HCT116 (cell line): Measurements from ENCODE around the gene HNRNPA1. TPM values are rescaled to one million over a fixed set of nuclear protein-coding genes. Genes with fewer than 3 reads are reported as not detected.
A peak's percentile ranks its signal among the peaks of the same experiment; 100 is the strongest.
"Not testable (repeated sequence)": the region's sequence is repeated elsewhere in the genome, so short reads cannot be mapped to it uniquely, and the experiment has no call there.

Experiments used
- ATAC-seq: fragments of 200-7000 bp; cut with Tn5 transposase; 2 replicates; pipeline ENCODE4 v1.9.1; 2020; ENCODE audit warnings: mild to moderate bottlenecking, moderate library complexity
- Bru-seq: library from RNA; stranded (reverse); fragments of 400-500 nt; gene quantifications from one replicate; lab custom pipeline; 2021; lab: Mats Ljungman, UMichigan
- BruChase-seq, 2 experiments: library from RNA; stranded (reverse); fragments of 400-500 nt; gene quantifications; one replicate each; lab custom pipeline; 2021; lab: Mats Ljungman, UMichigan
- BruUV-seq: library from RNA; stranded (reverse); fragments of 400-500 nt; replicated peaks from 2 replicates; lab custom pipeline; 2021; lab: Mats Ljungman, UMichigan
- CTCF ChIA-PET: fragments of 300-600 bp; sonication (Branson Sonifier 250); formaldehyde crosslinking; loops from one replicate; lab custom pipeline; 2021; ENCODE audit warnings: antibody characterized with exemption; lab: Charles Lee
- POLR2A ChIA-PET: fragments of 300-600, 350-600 bp; sonication (Branson Sonifier 250); formaldehyde crosslinking; loops from one replicate; lab custom pipeline; 2021; ENCODE audit warnings: antibody characterized with exemption; lab: Charles Lee
- RAD21 ChIA-PET, 2 experiments: fragments of 300-600 bp; sonication (Branson Sonifier 250); formaldehyde crosslinking; loops; one replicate each; lab custom pipeline; 2023; ENCODE audit warnings: low total read pairs in 2 of 2; ENCODE audit not compliant: uncharacterized antibody in 2 of 2, unreplicated experiment in 2 of 2, low non-redundant PET in 1 of 2; lab: Charles Lee
- DNase-seq: peaks from one replicate; pipeline ENCODE4 v3.0.0-alpha.2; 2010; ENCODE audit warnings: low read depth, low spot score
- H2AFZ ChIP-seq: fragments of 200-600 bp; shearing (Covaris generic), sonication (generic); 2 replicates; pipeline ENCODE4 v1.6.1; 2017; ENCODE audit warnings: low read depth, mixed run types, mixed read lengths, antibody characterized with exemption, low read length; ENCODE audit not compliant: poor library complexity, severe bottlenecking
- H3K27ac ChIP-seq: 2 replicates; pipeline ENCODE4 v1.5.1; 2012; ENCODE audit warnings: low read depth, low read length
- H3K27me3 ChIP-seq: fragments of 200-600 bp; sonication (generic); 2 replicates; pipeline ENCODE4 v1.6.1; 2016; ENCODE audit warnings: mixed run types, low read length, mixed read lengths; ENCODE audit not compliant: insufficient read depth
- H3K36me3 ChIP-seq, 2 experiments: fragments of 200-500 bp in 1 of 2; fragments of 200-600 bp in 1 of 2; sonication (Bioruptor generic) in 1 of 2; sonication (generic) in 1 of 2; 2 replicates each; pipeline versions ENCODE4 v1.5.1 to v1.6.1; 2014 to 2016; ENCODE audit warnings: low read length in 2 of 2, inconsistent platforms in 1 of 2, mixed read lengths in 1 of 2, mixed run types in 1 of 2; ENCODE audit not compliant: insufficient read depth in 2 of 2, control insufficient read depth in 1 of 2
- H3K4me1 ChIP-seq, 2 experiments: fragments of 200-600 bp in 1 of 2; sonication (generic) in 1 of 2; 2 replicates each; pipeline versions ENCODE4 v1.5.1 to v1.6.1; 2012 to 2017; ENCODE audit warnings: low read length in 2 of 2, inconsistent platforms in 1 of 2, mild to moderate bottlenecking in 1 of 2, mixed read lengths in 1 of 2, mixed run types in 1 of 2, moderate library complexity in 1 of 2; ENCODE audit not compliant: insufficient read depth in 2 of 2, control insufficient read depth in 1 of 2
- H3K4me2 ChIP-seq: fragments of 200-600 bp; sonication (generic); 2 replicates; pipeline ENCODE4 v1.6.1; 2017; ENCODE audit warnings: mixed run types, low read length, mixed read lengths
- H3K4me3 ChIP-seq, 2 experiments: fragments of 200-600 bp in 1 of 2; sonication (generic) in 1 of 2; replicated peaks in 1 of 2; 2 replicates each; pipeline ENCODE4 v1.5.1; 2011 to 2016; ENCODE audit warnings: low read length in 2 of 2, control low read depth in 1 of 2, low read depth in 1 of 2, mild to moderate bottlenecking in 1 of 2, mixed read lengths in 1 of 2, mixed run types in 1 of 2
- H3K79me2 ChIP-seq: fragments of 200-600 bp; sonication (generic); 2 replicates; pipeline ENCODE4 v1.6.1; 2017; ENCODE audit warnings: mild to moderate bottlenecking, mixed run types, low read length, moderate library complexity, mixed read lengths; ENCODE audit not compliant: insufficient read depth
- H3K9ac ChIP-seq: fragments of 200-600 bp; sonication (generic); 2 replicates; pipeline ENCODE4 v1.6.1; 2016; ENCODE audit warnings: low read length, mixed read lengths
- H3K9me2 ChIP-seq: fragments of 200-600 bp; sonication (generic), shearing (Covaris generic); 2 replicates; pipeline ENCODE4 v1.6.1; 2017; ENCODE audit warnings: mixed run types, mild to moderate bottlenecking, moderate library complexity; ENCODE audit not compliant: insufficient read depth
- H3K9me3 ChIP-seq, 2 experiments: fragments of 200-500 bp in 1 of 2; fragments of 200-600 bp in 1 of 2; sonication (Bioruptor generic) in 1 of 2; sonication (generic) in 1 of 2; 2 replicates each; pipeline ENCODE4 v1.6.1; 2014 to 2017; ENCODE audit warnings: low read length in 2 of 2, mixed read lengths in 2 of 2, inconsistent platforms in 1 of 2, low read depth in 1 of 2, mild to moderate bottlenecking in 1 of 2, mixed run types in 1 of 2, moderate library complexity in 1 of 2; ENCODE audit not compliant: control insufficient read depth in 1 of 2, insufficient read depth in 1 of 2
- H4K20me1 ChIP-seq: fragments of 200-600 bp; sonication (generic), shearing (Covaris generic); 2 replicates; pipeline ENCODE4 v1.6.1; 2017; ENCODE audit warnings: mixed run types, mild to moderate bottlenecking, moderate library complexity; ENCODE audit not compliant: insufficient read depth
- CEBPB ChIP-seq: IDR thresholded peaks from 2 replicates; pipeline ENCODE4 v1.6.1; 2012; ENCODE audit warnings: low read depth
- POLR2A ChIP-seq: IDR thresholded peaks from 2 replicates; pipeline ENCODE4 v1.7.0; 2011; ENCODE audit warnings: borderline replicate concordance; ENCODE audit not compliant: insufficient read depth, insufficient read length; ENCODE audit errors: extremely low read depth
- POLR2AphosphoS5 ChIP-seq: IDR thresholded peaks from 2 replicates; pipeline ENCODE4 v1.6.1; 2011; ENCODE audit warnings: mild to moderate bottlenecking, low read depth, low read length, moderate library complexity
- TCF7L2 ChIP-seq: IDR thresholded peaks from 2 replicates; pipeline ENCODE4 v1.7.0; 2011; ENCODE audit warnings: borderline replicate concordance, inconsistent platforms; ENCODE audit not compliant: insufficient read depth, insufficient read length; ENCODE audit errors: extremely low read depth
- YY1 ChIP-seq: IDR thresholded peaks from 2 replicates; pipeline ENCODE4 v1.6.1; 2011; ENCODE audit warnings: low read length, low read depth, moderate library complexity, mild to moderate bottlenecking; ENCODE audit not compliant: insufficient replicate concordance; ENCODE audit errors: extremely low read depth
- ZFX ChIP-seq: fragments of 450-650 bp; IDR thresholded peaks from 2 replicates; pipeline ENCODE4 v1.6.1; 2017
- ZNF274 ChIP-seq: fragments of 200-500 bp; sonication (Bioruptor generic); IDR thresholded peaks from 2 replicates; pipeline ENCODE4 v1.6.1; 2014; ENCODE audit warnings: mild to moderate bottlenecking, low read depth, low read length, inconsistent platforms
- intact Hi-C: fragments of 100-400 bp; cut with micrococcal nuclease; formaldehyde crosslinking; loops from 2 replicates; pipeline ENCODE4 v1.10.0; 2022
- long read RNA-seq: library from polyadenylated mRNA; unstranded; transcript quantifications from one replicate; pipeline ENCODE4 v2.0.0, GENCODE V29; 2021; ENCODE audit not compliant: unreplicated experiment
- polyA plus RNA-seq: library from polyadenylated mRNA; unstranded; fragments of >200 nt; gene quantifications from 2 replicates; pipeline ENCODE4 v1.2.1, GENCODE V29; 2012; ENCODE audit warnings: missing spikeins
- total RNA-seq: library from RNA; stranded (reverse); gene quantifications from one replicate; pipeline ENCODE4 v1.2.1, GENCODE V29; 2021; ENCODE audit not compliant: unreplicated experiment

The HNRNPA1 gene
- total RNA-seq (1,878 TPM), Bru-seq, nascent RNA (percentile 100 among the genes with signal in this experiment), BruChase-seq, experiment 1, labeled RNA remaining after a 6-hour chase (percentile 100 among the genes with signal in this experiment), BruChase-seq, experiment 2, labeled RNA remaining after a 2-hour chase (percentile 100 among the genes with signal in this experiment)
- 1,517 and 1,973 TPM in 2 replicates for polyA plus RNA-seq
- long read RNA-seq, full-length matches to known transcripts, result 2,221 of 2,394 reads
- long read RNA-seq, partial matches to known transcripts, result 79 of 2,394 reads
- long read RNA-seq, other reads (novel, unspliced or antisense), result 94 of 2,394 reads

- Histone ChIP-seq H3K36me3 (peaks cover 30 to 56% of the 10 kb centered on the region in 2 experiments), H2AFZ (no peak within 1 kb of the TSS), H3K4me1 (peaks cover 15 to 50% of the 10 kb centered on the region in 2 experiments), H3K27me3 (no peaks in the 10 kb centered on the region), H3K9me3 (no peaks in the 10 kb centered on the region), H3K79me2 (peaks cover 86% of the 10 kb centered on the region), H3K9ac (peak within 1 kb of the TSS; percentile 97), H3K9me2 (no peaks in the 10 kb centered on the region), H3K4me3 (peak within 1 kb of the TSS; percentile 81 to 96), H4K20me1 (peaks cover 30% of the 10 kb centered on the region), H3K27ac (peak within 1 kb of the TSS; percentile 93), H3K4me2 (peak within 1 kb of the TSS; percentile 88)
- CTCF ChIA-PET, result interaction anchor here (0.7 to 2.5 kb wide), 13 partner anchors 8 to 275 kb away, joined by 3 to 16 read pairs (median 4); partner anchors contain the start of gene COPZ1
- RAD21 ChIA-PET, result interaction anchor here (0.6 to 1.3 kb wide), 2 partner anchors 29 to 78 kb away, joined by 3 to 4 read pairs; no protein-coding TSS in a partner anchor
- ATAC-seq (peak; percentile 87), DNase-seq (peak; percentile 100)
- POLR2A ChIA-PET, result interaction anchor here (0.6 to 2.8 kb wide), 32 partner anchors 10 to 141 kb away, joined by 3 to 73 read pairs (median 5); partner anchors contain the start of genes COPZ1 and NFE2
- BruUV-seq, result no TSS peak
- intact Hi-C loops, result loop anchor here (1.0 kb wide), 1 partner anchor 45 kb away; the partner anchor contains the start of gene COPZ1
- peak; percentile 87 for TF ChIP-seq YY1
- no peak for TF ChIP-seq CEBPB
- TF ChIP-seq ZNF274, result no peak
- peak; percentile 97 for TF ChIP-seq POLR2A
- peak; percentile 99 for TF ChIP-seq POLR2AphosphoS5
- TF ChIP-seq TCF7L2, result peak; percentile 83
- TF ChIP-seq ZFX, result peak; percentile 87
These were observed at the start of gene HNRNPA1 for GRCh38 chr12:54280468-54281260. Gene HNRNPA1 (plus strand): TSS chr12:54280726. CDS start chr12:54280808, 82 bp downstream.

GRCh38 chr12:54231269-54231668, 49.3 kb upstream of the HNRNPA1 start:
- ATAC-seq, H3K79me2 ChIP-seq, DNase-seq, H3K27me3 ChIP-seq, H3K9me2 ChIP-seq, H3K4me2 ChIP-seq, H3K36me3 ChIP-seq, H3K4me3 ChIP-seq, RAD21 ChIA-PET, H3K27ac ChIP-seq, H3K9me3 ChIP-seq, intact Hi-C loops, BruUV-seq, H2AFZ ChIP-seq, H4K20me1 ChIP-seq, H3K9ac ChIP-seq: not testable (repeated sequence)
- POLR2A ChIA-PET, result interaction anchor here (0.9 to 1.0 kb wide), 2 partner anchors 20 to 49 kb away, joined by 4 read pairs; partner anchors contain the start of genes CBX5 and HNRNPA1
- CTCF ChIA-PET, result interaction anchor here (0.6 kb wide), 1 partner anchor 16 kb away, joined by 3 read pairs; no protein-coding TSS in a partner anchor
- H3K4me1 ChIP-seq, result peaks cover 7 to 27% of the 10 kb centered on the region in 2 experiments; a peak in 3 of 4 replicates
